ENCODE measurements around the gene RPS6KA2.
"Not testable (repeated sequence)": the region's sequence is repeated elsewhere in the genome, so short reads cannot be mapped to it uniquely, and the experiment has no call there.

RPS6KA2 gene

DNA sequence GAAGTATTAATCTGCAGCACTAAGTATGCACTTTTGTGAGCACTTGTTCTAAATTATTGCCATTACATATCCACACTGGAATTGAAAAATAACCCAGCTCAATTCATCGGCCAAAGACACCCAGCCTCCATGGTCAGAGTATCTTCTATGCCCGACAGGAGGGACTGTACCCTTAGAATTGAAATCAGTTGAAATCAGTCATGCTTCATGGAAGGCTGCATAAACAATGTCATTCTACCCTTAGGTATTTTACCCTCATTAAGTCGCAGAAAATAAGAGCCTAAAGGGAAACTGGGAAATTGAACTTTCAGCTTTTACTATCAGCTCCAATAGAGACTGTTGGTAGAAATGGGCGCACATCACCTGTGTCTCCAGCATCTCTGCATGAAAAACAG, 37.7 kb downstream of the RPS6KA2 start:
- no peak for ATAC-seq

DNA sequence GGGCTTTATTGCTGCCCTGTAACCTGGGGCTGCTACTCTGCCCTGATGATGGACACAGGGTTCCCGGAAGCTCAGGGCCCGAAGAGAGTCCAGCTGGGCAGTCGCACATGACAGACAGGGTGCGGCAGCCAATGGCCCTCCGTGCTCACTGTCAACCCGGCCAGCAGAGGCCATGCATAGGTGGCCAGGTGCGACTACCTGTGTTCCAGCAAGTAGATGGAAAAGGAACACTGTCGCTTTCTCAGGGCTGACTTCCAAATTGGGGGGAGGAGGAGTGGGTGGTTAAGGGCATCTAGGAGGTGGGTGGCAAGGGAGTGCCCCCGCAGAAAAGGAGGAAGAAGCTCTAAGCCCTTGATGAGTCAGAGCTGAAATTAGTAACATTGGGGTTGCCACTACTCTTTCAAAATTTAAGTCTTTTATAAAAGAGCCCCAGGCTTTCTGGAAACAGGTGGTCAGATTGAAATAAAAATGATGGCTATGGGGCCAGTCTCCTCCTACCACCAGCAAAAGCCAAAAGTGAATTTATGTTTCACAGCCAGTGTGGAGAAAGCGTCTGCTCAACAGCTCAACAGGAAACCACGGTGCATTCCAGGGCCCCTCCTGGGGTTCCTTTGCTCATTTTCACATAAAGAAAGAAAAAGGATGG, 38.2 kb downstream of the RPS6KA2 start:
- ATAC-seq = no peak

DNA sequence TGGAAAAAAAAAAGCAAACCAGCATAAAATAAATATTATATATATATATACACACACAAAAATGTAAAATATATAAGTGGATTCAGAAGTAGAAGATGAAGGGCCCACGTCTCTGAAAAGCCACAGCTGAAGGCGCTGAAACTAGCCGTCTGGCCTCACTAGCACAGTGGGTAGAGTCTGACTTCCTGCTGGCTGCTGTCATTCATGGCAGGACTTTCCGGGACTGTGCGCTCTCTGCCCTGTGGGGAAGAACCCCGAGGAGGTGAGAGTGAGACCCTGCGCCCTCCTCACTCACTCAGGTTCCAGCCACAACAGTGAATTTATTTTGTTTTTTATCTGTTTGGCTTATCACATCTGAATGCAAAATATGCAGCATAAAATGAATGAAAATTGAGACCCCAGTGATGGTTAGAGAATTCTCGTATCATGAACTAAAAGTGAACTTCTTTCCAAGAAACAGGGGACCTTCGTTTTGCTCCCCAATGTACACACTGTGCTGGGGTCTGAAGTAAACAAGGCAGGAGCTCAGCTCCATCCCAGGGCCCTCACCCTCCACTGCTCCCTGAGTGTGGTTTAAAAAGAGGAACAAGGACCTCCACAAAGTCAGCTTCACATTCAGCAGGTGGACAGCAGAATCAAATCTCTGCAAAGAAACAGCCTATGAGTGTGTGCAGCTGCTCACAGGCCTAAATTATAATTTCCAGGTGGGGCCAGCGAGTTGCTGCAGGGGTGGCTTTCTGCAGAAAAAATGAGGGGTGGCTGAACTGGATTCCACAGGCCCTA, 39.2 kb downstream of the RPS6KA2 start:
- peak in 1 of 2 donors; percentile 51 for ATAC-seq

- peak; percentile 86 to 93 for ATAC-seq
Observed at GRCh38 chr6:166586424-166587156, 40.5 kb downstream of the RPS6KA2 start, which contains the start of gene RAMACL. Gene RAMACL, minus strand, starts transcription at chr6:166586678. Its CDS starts 201 bp downstream, at chr6:166586477.

DNA sequence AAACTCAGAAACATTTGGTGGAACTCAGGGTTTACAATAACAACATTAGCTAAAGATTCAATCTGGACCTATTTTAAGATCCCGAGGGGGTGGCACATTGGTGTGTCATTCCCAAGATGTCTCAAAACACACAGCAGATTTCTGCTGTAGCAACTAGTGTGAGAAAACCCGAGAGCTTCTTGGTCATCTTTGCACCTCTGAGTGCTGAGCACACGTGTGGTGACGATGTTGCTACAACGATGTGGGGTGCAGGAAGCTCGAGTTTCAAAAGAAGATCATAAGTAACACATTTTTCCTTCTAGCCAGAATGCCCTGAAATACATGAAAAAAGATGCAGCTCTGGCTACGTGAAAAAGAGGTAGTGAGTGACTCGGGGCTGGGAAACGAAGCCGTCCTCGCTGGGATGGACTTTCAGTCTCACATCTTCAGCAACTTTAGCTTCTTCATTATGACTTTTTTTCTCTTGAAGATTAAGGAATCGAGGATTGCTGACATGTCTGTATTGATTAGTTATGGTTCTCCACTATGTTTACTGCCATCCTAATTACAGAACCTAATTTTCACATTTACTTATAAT, 42.1 kb downstream of the RPS6KA2 start:
- ATAC-seq = no peak

GRCh38 chr6:166584155-166584554, 42.9 kb downstream of the RPS6KA2 start:
- ATAC-seq = no peak

GRCh38 chr6:166583230-166583965, 43.7 kb downstream of the RPS6KA2 start:
- no peak for ATAC-seq

GRCh38 chr6:166582258-166582657, 44.8 kb downstream of the RPS6KA2 start:
- no peak for ATAC-seq

- ATAC-seq = not testable (repeated sequence)
Observed at GRCh38 chr6:166581801-166582200, 45.2 kb downstream of the RPS6KA2 start.

GRCh38 chr6:166581091-166581511, 46.0 kb downstream of the RPS6KA2 start:
- ATAC-seq = no peak

GRCh38 chr6:166580076-166581050, 46.7 kb downstream of the RPS6KA2 start:
- ATAC-seq = no peak

- no peak for ATAC-seq
Observed at GRCh38 chr6:166579237-166579850, 47.7 kb downstream of the RPS6KA2 start.

- no peak for ATAC-seq
Observed at GRCh38 chr6:166578536-166579236, 48.4 kb downstream of the RPS6KA2 start.

DNA sequence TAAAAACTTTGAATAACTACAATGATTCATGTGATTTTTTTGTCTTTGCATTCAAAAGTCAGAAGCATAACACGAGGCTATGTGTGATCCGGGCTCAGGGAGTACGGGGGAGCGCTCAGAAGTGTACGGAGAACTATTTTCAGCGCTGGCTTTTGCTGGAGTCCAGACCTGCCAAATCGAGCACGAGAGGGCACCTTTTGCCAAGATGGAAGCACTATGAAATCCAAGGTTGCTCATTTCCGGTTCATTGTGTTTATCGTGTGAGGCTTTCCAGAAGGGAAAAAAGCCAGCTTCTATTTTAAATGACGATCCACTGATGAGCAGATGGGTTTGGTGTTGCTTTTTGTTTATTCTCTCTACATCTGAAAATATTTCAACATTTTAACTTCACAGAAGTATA, 51.8 kb downstream of the RPS6KA2 start:
- ATAC-seq = no peak

GRCh38 chr6:166573511-166574216, 53.4 kb downstream of the RPS6KA2 start:
- ATAC-seq = no peak

DNA sequence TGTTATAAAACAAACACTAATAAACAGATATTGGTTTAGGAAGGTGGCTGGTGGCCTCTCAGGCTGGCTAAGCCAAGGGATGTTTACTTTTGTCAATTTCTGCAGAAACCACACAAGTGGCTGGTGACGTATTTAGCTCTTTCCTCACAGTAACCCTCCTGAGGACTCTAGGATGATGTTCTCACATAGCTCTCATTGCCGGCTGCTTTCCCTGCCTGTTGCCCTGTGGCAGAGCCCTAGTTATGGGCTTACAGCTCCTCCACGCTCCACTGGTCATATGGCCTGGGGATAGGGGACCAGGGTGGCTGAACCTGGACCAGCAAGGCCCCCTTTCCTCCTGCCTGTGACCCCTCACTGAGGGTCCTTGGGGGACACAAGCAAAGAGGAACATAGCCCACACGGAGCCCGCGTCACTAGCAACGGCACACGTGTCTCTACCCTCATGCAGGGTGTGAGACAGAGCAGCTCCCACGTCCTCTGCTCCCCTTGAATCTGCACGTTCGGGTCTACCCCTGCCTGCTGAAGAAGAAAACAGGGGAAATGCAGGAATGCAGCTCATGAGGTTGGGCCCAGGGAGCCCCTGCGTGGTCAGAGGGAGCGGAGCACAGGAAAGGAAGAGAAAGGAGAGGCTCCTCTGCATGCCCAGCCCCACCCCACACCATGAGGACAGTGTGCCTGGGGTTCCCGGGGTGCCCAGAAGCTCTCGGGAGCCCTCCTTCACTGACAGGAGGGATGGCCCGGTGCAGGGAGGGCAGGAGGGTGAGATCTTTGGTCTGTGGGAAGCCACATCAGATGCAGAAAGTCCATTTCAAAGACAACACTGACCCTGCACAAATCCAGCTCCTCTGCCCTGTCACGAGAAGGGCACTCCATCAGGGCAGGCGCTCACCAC, 54.4 kb downstream of the RPS6KA2 start:
- no peak for ATAC-seq

GRCh38 chr6:166570929-166571713, 55.9 kb downstream of the RPS6KA2 start:
- ATAC-seq = no peak

Measured in activated CD4-positive, CD25-positive, alpha-beta regulatory T cell treated with anti-CD3 and anti-CD28 coated beads, Interleukin-2, amount 50 U/mL, for 24 hours (primary cell).